Progenitor cell of endocrine pancreas (in vitro differentiated cells): ENCODE measurements around the gene CYP19A1. TPM values are rescaled to one million over a fixed set of nuclear protein-coding genes. Genes with fewer than 3 reads are reported as not detected.
"Not testable (repeated sequence)": the region's sequence is repeated elsewhere in the genome, so short reads cannot be mapped to it uniquely, and the experiment has no call there.

Source experiments
- DNase-seq: peaks from one replicate; pipeline ENCODE4 v3.0.0; 2021; ENCODE audit warnings: low spot score; ENCODE audit not compliant: unreplicated experiment
- H3K27ac Mint-ChIP-seq: 2 replicates; pipeline ENCODE4 v1.8.0; 2021; ENCODE audit warnings: mild to moderate bottlenecking, moderate library complexity, mixed read lengths
- H3K27me3 Mint-ChIP-seq: 2 replicates; pipeline ENCODE4 v1.8.0; 2021; ENCODE audit warnings: mixed read lengths
- H3K36me3 Mint-ChIP-seq: 2 replicates; pipeline ENCODE4 v1.8.0; 2022; ENCODE audit warnings: mixed read lengths; ENCODE audit not compliant: insufficient read depth
- H3K4me1 Mint-ChIP-seq: 2 replicates; pipeline ENCODE4 v1.8.0; 2021; ENCODE audit warnings: low read depth, mixed read lengths
- H3K4me3 Mint-ChIP-seq: 2 replicates; pipeline ENCODE4 v1.8.0; 2021; ENCODE audit warnings: low read depth, mild to moderate bottlenecking, moderate library complexity, mixed read lengths
- H3K9me3 Mint-ChIP-seq: 2 replicates; pipeline ENCODE4 v1.8.0; 2021; ENCODE audit warnings: low read depth, mixed read lengths
- total RNA-seq: library from RNA; stranded (reverse); gene quantifications from 2 replicates; pipeline ENCODE4 v1.2.1, GENCODE V29; 2021
- TF ChIP-seq, protein P1 (sequence below): fragments of 200-600 bp; sonication (generic); IDR thresholded peaks from one replicate; pipeline ENCODE4 v1.5.0; 2021; ENCODE audit warnings: antibody characterized with exemption, mild to moderate bottlenecking; ENCODE audit not compliant: unreplicated experiment

The CYP19A1 gene
- total RNA-seq, 1 donor from 2014 or later, result not detected

DNA sequence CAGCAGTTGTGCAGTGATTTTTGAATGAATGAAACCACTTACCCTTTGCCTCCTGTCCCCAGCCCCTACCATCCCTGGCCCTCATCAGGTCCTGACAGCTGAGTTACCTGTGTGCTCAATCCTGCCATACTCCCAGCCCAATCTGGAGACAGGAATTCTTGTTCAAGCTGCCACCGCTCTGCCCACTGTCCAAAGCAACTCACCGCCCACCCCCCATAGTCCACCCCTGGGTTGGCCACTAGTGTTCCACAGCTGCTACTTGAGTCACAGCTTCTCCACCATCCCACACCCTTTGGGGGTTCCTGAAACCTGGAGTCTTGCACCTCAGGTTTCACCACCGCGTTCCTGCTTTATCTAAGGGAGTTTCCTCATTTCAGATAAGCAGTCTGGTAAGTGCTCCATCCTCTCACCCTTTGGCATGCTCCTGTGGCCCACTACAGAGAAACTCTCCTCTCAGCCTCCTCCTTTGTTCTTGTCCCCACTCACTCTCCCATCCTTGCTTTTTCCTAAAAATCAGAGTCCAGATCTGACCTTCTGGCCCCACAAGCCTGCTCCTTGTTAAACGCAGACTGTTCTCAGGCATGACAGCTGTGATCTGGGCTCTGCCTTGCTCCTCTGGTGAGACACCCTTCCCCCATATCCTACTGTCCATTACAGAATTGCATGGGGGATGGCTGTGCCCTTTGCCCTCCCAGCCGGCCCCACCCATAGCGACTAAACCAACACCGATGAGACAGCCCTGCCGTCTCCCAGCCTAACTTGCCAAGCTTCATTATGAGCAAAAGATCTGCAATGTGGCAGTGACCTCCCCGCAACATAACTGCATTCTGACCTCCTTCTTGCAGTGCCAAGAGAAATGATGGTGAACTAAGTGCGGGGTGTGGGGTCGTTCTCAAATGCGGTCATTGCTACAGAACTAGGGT lies 50.0 kb downstream of the CYP19A1 start:
- H3K27me3 Mint-ChIP-seq, result peaks cover 14% of the 10 kb centered on the region
- H3K4me3 Mint-ChIP-seq, result no peak overlapping the region
- no peaks in the 10 kb centered on the region for H3K9me3 Mint-ChIP-seq
- H3K4me1 Mint-ChIP-seq, result peaks cover 7% of the 10 kb centered on the region
- TF ChIP-seq, protein P1, sequence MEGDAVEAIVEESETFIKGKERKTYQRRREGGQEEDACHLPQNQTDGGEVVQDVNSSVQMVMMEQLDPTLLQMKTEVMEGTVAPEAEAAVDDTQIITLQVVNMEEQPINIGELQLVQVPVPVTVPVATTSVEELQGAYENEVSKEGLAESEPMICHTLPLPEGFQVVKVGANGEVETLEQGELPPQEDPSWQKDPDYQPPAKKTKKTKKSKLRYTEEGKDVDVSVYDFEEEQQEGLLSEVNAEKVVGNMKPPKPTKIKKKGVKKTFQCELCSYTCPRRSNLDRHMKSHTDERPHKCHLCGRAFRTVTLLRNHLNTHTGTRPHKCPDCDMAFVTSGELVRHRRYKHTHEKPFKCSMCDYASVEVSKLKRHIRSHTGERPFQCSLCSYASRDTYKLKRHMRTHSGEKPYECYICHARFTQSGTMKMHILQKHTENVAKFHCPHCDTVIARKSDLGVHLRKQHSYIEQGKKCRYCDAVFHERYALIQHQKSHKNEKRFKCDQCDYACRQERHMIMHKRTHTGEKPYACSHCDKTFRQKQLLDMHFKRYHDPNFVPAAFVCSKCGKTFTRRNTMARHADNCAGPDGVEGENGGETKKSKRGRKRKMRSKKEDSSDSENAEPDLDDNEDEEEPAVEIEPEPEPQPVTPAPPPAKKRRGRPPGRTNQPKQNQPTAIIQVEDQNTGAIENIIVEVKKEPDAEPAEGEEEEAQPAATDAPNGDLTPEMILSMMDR, result no peak
- H3K36me3 Mint-ChIP-seq, result no peaks in the 10 kb centered on the region
- DNase-seq, result no peak
- no peak overlapping the region for H3K27ac Mint-ChIP-seq

DNA sequence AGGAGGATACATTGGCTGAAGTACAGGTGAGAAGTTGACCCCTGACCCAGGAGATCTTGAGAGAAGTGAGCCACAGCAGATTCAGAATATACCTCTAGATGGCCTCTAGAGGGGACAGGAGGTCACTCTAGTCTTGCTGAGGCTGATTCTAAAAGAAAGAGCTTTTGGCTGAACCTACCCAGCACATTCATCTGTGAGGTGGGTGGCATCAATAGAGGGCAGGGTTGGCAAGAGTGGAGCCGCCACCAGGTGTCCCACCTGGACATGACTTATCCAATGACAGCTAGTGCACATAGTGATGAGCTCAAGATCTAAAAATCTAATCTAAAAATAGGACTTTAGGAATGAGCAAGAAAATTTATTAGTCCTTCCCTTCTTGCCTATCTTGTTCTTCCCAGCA lies 51.6 kb downstream of the CYP19A1 start:
- TF ChIP-seq, protein P1, result peak; percentile 12
- H3K36me3 Mint-ChIP-seq, result no peaks in the 10 kb centered on the region
- H3K4me1 Mint-ChIP-seq, result peaks cover 10% of the 10 kb centered on the region
- DNase-seq, result no peak
- H3K4me3 Mint-ChIP-seq, result no peak overlapping the region
- H3K27me3 Mint-ChIP-seq, result peaks cover 14% of the 10 kb centered on the region
- H3K27ac Mint-ChIP-seq, result no peak overlapping the region
- peaks cover 6% of the 10 kb centered on the region for H3K9me3 Mint-ChIP-seq

DNA sequence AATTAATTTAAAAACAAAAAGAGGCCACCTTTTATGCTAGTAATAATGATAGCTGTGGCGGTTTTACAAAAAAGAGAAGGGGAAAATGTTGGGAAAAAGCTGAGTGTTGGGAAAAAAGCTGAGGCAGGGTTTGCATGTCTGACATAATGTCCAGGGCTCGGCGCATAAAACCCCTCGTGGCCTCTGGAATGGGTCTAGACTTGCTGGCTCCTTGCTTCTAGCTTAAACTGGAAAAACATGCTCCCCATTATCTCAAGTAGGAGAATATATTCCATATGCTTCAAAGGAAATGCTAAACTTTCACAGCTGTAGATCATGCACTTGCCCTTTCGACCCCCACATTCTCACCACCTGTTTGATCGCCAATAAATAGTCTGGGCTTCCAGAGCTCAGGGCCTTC lies 53.0 kb downstream of the CYP19A1 start:
- Mint-ChIP-seq H3K27me3 (peaks cover 7% of the 10 kb centered on the region), H3K36me3 (no peaks in the 10 kb centered on the region), H3K4me1 (peaks cover 10% of the 10 kb centered on the region), H3K27ac (no peak overlapping the region), H3K4me3 (no peak overlapping the region), H3K9me3 (peaks cover 6% of the 10 kb centered on the region)
- TF ChIP-seq, protein P1, result no peak
- DNase-seq, result no peak

DNA sequence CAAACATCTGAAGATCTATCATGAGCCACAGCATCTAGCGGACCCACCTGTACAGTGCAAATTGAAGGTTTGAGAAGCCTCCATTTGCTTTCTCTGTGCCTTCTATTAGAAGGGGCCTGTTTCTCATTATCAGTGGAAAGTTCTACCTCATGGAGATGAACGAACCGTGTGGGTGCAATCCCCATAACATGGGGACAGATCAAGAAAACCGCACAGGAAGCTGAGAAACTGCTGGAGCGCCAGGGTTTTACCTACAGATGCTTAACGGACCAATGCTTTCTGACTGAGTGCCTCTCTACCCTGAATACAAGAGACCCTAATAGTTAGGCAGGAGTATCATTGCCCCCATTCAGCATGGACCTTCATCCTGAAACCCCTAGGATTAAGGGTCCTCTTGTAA lies 53.5 kb downstream of the CYP19A1 start:
- Mint-ChIP-seq H3K9me3 (peaks cover 6% of the 10 kb centered on the region), H3K4me1 (peaks cover 10% of the 10 kb centered on the region), H3K36me3 (no peaks in the 10 kb centered on the region), H3K4me3 (no peak overlapping the region), H3K27ac (no peak overlapping the region), H3K27me3 (peaks cover 9% of the 10 kb centered on the region)
- DNase-seq, result no peak
- TF ChIP-seq, protein P1, result no peak

DNA sequence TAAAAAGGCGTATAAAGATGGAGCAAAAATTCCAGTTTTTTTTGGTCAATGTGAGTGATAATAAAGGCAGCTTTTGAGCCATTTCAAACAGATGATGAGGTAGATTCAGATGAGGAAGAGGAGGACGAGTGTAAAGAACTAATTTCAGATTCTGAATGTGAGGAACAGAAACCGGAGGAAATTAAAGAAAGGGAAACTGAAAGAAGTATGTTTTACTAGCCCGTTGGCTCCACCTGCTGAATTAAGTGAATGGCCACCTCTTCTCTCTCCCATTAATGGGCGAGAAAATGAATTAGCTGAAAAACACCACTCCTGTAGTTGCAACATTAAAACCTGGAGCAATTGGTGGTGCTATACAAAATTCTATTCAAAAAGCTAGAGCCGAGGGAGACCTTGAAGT lies 55.4 kb downstream of the CYP19A1 start:
- H3K4me1 Mint-ChIP-seq, result peaks cover 2% of the 10 kb centered on the region
- no peaks in the 10 kb centered on the region for H3K36me3 Mint-ChIP-seq
- H3K27me3 Mint-ChIP-seq, result peaks cover 19% of the 10 kb centered on the region
- no peak for DNase-seq
- H3K4me3 Mint-ChIP-seq, result no peak overlapping the region
- TF ChIP-seq, protein P1, result no peak
- H3K27ac Mint-ChIP-seq, result no peak overlapping the region
- peaks cover 6% of the 10 kb centered on the region for H3K9me3 Mint-ChIP-seq

DNA sequence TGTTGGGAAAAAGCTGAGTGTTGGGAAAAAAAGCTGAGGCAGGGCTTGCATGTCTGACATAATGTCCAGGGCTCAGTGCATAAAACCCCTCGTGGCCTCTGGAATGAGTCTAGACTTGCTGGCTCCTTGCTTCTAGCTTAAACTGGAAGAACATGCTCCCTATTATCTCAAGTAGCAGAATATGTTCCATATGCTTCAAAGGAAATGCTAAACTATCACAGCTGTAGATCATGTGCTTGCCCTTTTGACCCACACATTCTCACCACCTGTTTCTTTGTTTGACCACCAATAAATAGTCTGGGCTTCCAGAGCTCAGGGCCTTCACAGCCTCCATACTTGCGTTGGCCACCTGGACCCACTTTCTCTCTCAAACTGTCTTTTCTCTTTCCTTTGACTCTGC lies 56.2 kb downstream of the CYP19A1 start:
- not testable (repeated sequence) for DNase-seq, H3K36me3 Mint-ChIP-seq, H3K27ac Mint-ChIP-seq, H3K4me3 Mint-ChIP-seq, H3K9me3 Mint-ChIP-seq, H3K4me1 Mint-ChIP-seq
- H3K27me3 Mint-ChIP-seq, result peaks cover 19% of the 10 kb centered on the region
